DND-41 (cell line): Measurements from ENCODE around the gene PITX1.

Experiments
- ATAC-seq: fragments of 200-7000 bp; cut with Tn5 transposase; 3 replicates; pipeline ENCODE4 v1.9.1; 2021; ENCODE audit warnings: low read depth; ENCODE audit not compliant: insufficient read depth
- DNase-seq: peaks from one replicate; pipeline ENCODE4 v3.0.0-alpha.2; 2020
- H2AFZ ChIP-seq: 2 replicates; pipeline ENCODE4 v1.6.0; 2012; ENCODE audit warnings: low read depth, low read length
- H3K27ac ChIP-seq: 2 replicates; pipeline ENCODE4 v1.5.1; 2012; ENCODE audit warnings: low read length, inconsistent platforms
- H3K27me3 ChIP-seq: fragments of 200-600 bp; sonication (generic); 2 replicates; pipeline ENCODE4 v1.6.0; 2012; ENCODE audit warnings: low read length, mild to moderate bottlenecking, inconsistent platforms; ENCODE audit not compliant: insufficient read depth, poor library complexity
- H3K36me3 ChIP-seq: 2 replicates; pipeline ENCODE4 v1.5.1; 2012; ENCODE audit warnings: low read length, inconsistent platforms; ENCODE audit not compliant: insufficient read depth
- H3K4me1 ChIP-seq: 2 replicates; pipeline ENCODE4 v1.5.1; 2012; ENCODE audit warnings: mild to moderate bottlenecking, low read length; ENCODE audit not compliant: insufficient read depth
- H3K4me2 ChIP-seq: 2 replicates; pipeline ENCODE4 v1.6.0; 2012; ENCODE audit warnings: mild to moderate bottlenecking, moderate library complexity, low read length, inconsistent platforms; ENCODE audit not compliant: insufficient read depth
- H3K4me3 ChIP-seq, 2 experiments: fragments of 200-600 bp in 1 of 2; shearing (Covaris generic) in 1 of 2; 2 replicates each; pipeline ENCODE4 v1.5.1; 2012 to 2016; ENCODE audit warnings: inconsistent platforms in 2 of 2, low read length in 2 of 2, mild to moderate bottlenecking in 2 of 2, low read depth in 1 of 2, moderate library complexity in 1 of 2
- H3K79me2 ChIP-seq: 2 replicates; pipeline ENCODE4 v1.6.0; 2012; ENCODE audit warnings: low read length, inconsistent platforms; ENCODE audit not compliant: insufficient read depth
- H3K9ac ChIP-seq: 2 replicates; pipeline ENCODE4 v1.6.0; 2012; ENCODE audit warnings: low read depth, mild to moderate bottlenecking, inconsistent platforms, low read length, moderate library complexity
- H3K9me3 ChIP-seq: 2 replicates; pipeline ENCODE4 v1.5.1; 2012; ENCODE audit warnings: low read length, moderate library complexity, mild to moderate bottlenecking, inconsistent platforms; ENCODE audit not compliant: insufficient read depth, severe bottlenecking
- H4K20me1 ChIP-seq: 2 replicates; pipeline ENCODE4 v1.6.0; 2012; ENCODE audit warnings: low read length; ENCODE audit not compliant: insufficient read depth
- EZH2 ChIP-seq: IDR thresholded peaks from 3 replicates; pipeline ENCODE4 v1.6.1; 2012; ENCODE audit warnings: borderline replicate concordance, low read depth, mild to moderate bottlenecking, moderate library complexity, low read length, inconsistent platforms; ENCODE audit not compliant: severe bottlenecking
- TF ChIP-seq, protein P1 (sequence below): IDR thresholded peaks from 2 replicates; pipeline ENCODE4 v1.5.1; 2012; ENCODE audit warnings: borderline replicate concordance, low read length, moderate library complexity, mild to moderate bottlenecking; ENCODE audit not compliant: poor library complexity, severe bottlenecking; ENCODE audit errors: extremely low read depth

The PITX1 gene

DNA sequence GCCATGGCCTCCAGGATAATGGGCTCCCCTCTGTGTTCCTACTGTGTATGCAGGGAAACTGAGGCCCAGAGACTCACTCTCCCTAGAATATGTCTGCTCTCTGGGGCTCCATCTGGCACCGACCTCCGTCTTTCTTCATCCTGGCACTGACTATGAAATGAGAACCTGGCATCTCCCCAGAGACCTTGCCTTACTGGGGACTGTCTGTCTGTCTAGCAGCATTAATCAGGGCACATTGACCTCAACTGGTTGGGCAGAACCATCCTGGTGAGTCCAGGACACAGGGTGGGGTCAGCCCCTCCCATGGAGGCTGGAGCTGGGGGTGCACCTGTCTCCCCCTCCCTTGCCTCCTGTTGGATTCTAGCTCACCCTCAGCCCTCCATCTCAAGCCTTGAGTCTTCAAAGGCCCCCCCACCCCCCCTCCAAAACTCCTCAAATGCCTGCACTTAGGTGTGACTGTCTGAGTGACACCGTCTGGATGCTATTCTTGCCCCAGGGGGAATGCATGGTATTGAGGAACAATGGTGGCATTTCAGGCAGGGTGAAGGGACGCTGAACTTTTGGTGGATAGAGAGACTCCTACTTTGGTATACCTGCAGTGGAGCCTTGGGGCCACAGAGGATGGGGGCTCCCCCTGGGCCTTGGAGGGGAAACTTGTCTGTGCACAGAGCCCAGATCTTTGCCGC is 12.8 kb upstream of the PITX1 start:
- Histone ChIP-seq H3K9me3 (no peaks in the 10 kb centered on the region), H3K4me3 (no peak overlapping the region), H3K4me2 (no peak overlapping the region), H4K20me1 (no peaks in the 10 kb centered on the region), H3K4me1 (no peaks in the 10 kb centered on the region), H3K27me3 (no peaks in the 10 kb centered on the region), H2AFZ (no peak overlapping the region), H3K27ac (no peak overlapping the region), H3K36me3 (no peaks in the 10 kb centered on the region), H3K9ac (no peak overlapping the region), H3K79me2 (no peaks in the 10 kb centered on the region)
- no peak for TF ChIP-seq EZH2
- TF ChIP-seq, protein P1, sequence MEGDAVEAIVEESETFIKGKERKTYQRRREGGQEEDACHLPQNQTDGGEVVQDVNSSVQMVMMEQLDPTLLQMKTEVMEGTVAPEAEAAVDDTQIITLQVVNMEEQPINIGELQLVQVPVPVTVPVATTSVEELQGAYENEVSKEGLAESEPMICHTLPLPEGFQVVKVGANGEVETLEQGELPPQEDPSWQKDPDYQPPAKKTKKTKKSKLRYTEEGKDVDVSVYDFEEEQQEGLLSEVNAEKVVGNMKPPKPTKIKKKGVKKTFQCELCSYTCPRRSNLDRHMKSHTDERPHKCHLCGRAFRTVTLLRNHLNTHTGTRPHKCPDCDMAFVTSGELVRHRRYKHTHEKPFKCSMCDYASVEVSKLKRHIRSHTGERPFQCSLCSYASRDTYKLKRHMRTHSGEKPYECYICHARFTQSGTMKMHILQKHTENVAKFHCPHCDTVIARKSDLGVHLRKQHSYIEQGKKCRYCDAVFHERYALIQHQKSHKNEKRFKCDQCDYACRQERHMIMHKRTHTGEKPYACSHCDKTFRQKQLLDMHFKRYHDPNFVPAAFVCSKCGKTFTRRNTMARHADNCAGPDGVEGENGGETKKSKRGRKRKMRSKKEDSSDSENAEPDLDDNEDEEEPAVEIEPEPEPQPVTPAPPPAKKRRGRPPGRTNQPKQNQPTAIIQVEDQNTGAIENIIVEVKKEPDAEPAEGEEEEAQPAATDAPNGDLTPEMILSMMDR = no peak
- ATAC-seq = no peak
- no peak for DNase-seq

DNA sequence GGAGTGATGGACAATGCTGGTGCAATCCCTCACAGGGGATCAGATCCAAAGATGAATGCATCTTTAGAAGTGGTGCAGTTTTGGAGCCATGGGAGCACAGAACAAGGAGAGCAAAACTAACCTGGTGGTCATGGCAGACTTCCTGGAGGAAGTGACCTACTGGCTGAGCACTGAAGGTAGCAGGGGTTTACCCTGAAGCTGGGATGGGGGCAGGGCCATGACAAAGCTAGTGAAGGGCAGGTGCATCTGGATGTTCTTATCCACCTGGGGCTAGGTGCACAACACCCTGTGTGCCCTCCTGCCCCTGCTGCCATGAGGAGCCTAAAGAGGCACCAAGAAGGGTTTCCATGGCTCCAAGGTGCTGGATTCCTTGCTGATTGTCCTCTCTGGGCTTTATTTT is 11.5 kb upstream of the PITX1 start:
- Histone ChIP-seq H3K79me2 (no peaks in the 10 kb centered on the region), H3K4me2 (no peak overlapping the region), H3K9me3 (no peaks in the 10 kb centered on the region), H4K20me1 (no peaks in the 10 kb centered on the region), H3K4me1 (no peaks in the 10 kb centered on the region), H3K36me3 (no peaks in the 10 kb centered on the region), H3K9ac (no peak overlapping the region), H2AFZ (no peak overlapping the region), H3K4me3 (no peak overlapping the region), H3K27ac (no peak overlapping the region), H3K27me3 (no peaks in the 10 kb centered on the region)
- TF ChIP-seq, protein P1 = no peak
- no peak for TF ChIP-seq EZH2
- DNase-seq (no peak), ATAC-seq (no peak)

DNA sequence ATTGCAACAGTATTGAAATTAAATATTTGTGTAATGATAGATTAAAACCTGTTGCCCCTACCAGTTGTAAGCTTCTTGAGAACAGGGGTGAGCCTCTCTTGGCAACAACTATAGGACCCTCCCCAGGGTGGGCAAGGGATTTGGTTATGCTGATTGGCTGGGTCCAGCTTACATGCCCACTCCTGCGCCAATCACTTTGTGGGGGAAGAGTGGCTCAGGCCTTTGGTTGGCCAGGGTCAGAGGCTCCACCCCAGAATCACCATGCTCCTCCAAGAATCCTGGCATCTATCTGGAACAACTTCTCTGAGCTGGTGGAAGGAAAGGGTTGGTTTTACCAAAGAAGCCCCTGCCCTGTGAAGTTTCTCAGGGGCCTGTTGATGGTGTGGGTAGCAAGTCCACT is 8.6 kb upstream of the PITX1 start:
- Histone ChIP-seq H3K36me3 (no peaks in the 10 kb centered on the region), H3K79me2 (no peaks in the 10 kb centered on the region), H3K4me1 (no peaks in the 10 kb centered on the region), H3K27me3 (no peaks in the 10 kb centered on the region), H3K4me2 (no peak overlapping the region), H4K20me1 (no peaks in the 10 kb centered on the region), H3K9ac (no peak overlapping the region), H2AFZ (no peak overlapping the region), H3K27ac (no peak overlapping the region), H3K4me3 (no peak overlapping the region), H3K9me3 (no peaks in the 10 kb centered on the region)
- no peak for TF ChIP-seq EZH2
- TF ChIP-seq, protein P1 = no peak
- no peak for DNase-seq
- ATAC-seq = no peak

DNA sequence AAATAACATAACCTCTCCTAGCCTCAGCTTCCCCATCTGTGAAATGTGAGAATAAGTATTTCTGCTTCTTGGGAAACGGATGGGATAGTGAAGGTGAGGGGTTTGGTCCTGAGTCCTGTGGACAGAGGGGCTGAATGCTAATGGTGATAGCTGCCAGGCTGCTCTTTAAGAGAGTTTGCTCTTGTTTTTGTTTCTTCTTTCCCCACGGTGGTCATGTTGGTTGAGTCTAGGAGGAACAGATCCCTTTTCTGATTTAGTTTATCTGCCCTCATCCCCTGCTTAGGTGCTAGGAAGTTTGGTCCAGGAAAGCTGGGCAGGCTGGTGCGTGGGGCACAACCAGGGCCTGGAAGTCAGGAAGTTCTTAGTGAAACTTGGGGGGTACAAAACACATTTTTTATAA is 7.7 kb upstream of the PITX1 start:
- Histone ChIP-seq H4K20me1 (no peaks in the 10 kb centered on the region), H3K4me1 (no peaks in the 10 kb centered on the region), H3K36me3 (no peaks in the 10 kb centered on the region), H3K4me2 (no peak overlapping the region), H3K9me3 (no peaks in the 10 kb centered on the region), H3K27ac (no peak overlapping the region), H3K4me3 (no peak overlapping the region), H3K27me3 (no peaks in the 10 kb centered on the region), H3K79me2 (no peaks in the 10 kb centered on the region), H3K9ac (no peak overlapping the region), H2AFZ (no peak overlapping the region)
- DNase-seq (no peak), ATAC-seq (no peak)
- TF ChIP-seq, protein P1 = no peak
- no peak for TF ChIP-seq EZH2
